Measurements from ENCODE around the gene ZNF558. TPM values are rescaled to one million over a fixed set of nuclear protein-coding genes. Genes with fewer than 3 reads are reported as not detected.

Gene ZNF558
- polyA plus RNA-seq, 1 of the 3 experiments (the other 2 are of a cell fraction) = 22.5 TPM

- H3K27me3 ChIP-seq (ENCODE audit: insufficient read depth) = peaks cover 4% of the 10 kb centered on the region; the same call in 1 of the 2 replicates
- H3K4me2 ChIP-seq = peak overlapping the region; percentile 88
- CTCF ChIA-PET = interaction anchor here (1.0 to 1.4 kb wide), 2 partner anchors 15 to 177 kb away, joined by 3 read pairs; no protein-coding TSS in a partner anchor
- peak overlapping the region; percentile 89 to 90 for H3K27ac ChIP-seq (ENCODE audit: low read depth in 2 of 2, low read length in 1 of 2)
- H3K36me3 ChIP-seq (replicated peaks in 1 of 2; ENCODE audit: control insufficient read depth in 1 of 2, insufficient read depth in 2 of 2, low read length in 1 of 2) = peaks cover 5 to 23% of the 10 kb centered on the region in 2 experiments
- peak overlapping the region; percentile 89 for H3K9ac ChIP-seq
- no peak for DNase-seq
- TF ChIP-seq JUND (IDR thresholded peaks at IDR 0.05) (no peak), MEF2A (IDR thresholded peaks at IDR 0.05; ENCODE audit: borderline replicate concordance, low read depth) (no peak), YY1 (IDR thresholded peaks at IDR 0.05; ENCODE audit: low read depth) (no peak), EP300 (IDR thresholded peaks at IDR 0.05; ENCODE audit: borderline replicate concordance in 1 of 2, low read depth in 1 of 2, low read length in 1 of 2) (no peak), RAD21 (IDR thresholded peaks at IDR 0.05; ENCODE audit: low read length) (no peak), MXI1 (IDR thresholded peaks at IDR 0.05; ENCODE audit: low read depth, low read length) (no peak), TAF1 (IDR thresholded peaks at IDR 0.05; ENCODE audit: borderline replicate concordance, low read depth, low read length) (no peak), SMC3 (IDR thresholded peaks at IDR 0.05; ENCODE audit: low read depth, low read length) (no peak), MAX (IDR thresholded peaks at IDR 0.05; ENCODE audit: low read depth) (no peak), RFX5 (IDR thresholded peaks at IDR 0.05; ENCODE audit: low read length) (no peak), FOSL2 (IDR thresholded peaks at IDR 0.05; ENCODE audit: borderline replicate concordance, low read depth) (no peak), TEAD4 (IDR thresholded peaks at IDR 0.05; ENCODE audit: borderline replicate concordance, insufficient read depth) (no peak)
- TF ChIP-seq, protein P1, sequence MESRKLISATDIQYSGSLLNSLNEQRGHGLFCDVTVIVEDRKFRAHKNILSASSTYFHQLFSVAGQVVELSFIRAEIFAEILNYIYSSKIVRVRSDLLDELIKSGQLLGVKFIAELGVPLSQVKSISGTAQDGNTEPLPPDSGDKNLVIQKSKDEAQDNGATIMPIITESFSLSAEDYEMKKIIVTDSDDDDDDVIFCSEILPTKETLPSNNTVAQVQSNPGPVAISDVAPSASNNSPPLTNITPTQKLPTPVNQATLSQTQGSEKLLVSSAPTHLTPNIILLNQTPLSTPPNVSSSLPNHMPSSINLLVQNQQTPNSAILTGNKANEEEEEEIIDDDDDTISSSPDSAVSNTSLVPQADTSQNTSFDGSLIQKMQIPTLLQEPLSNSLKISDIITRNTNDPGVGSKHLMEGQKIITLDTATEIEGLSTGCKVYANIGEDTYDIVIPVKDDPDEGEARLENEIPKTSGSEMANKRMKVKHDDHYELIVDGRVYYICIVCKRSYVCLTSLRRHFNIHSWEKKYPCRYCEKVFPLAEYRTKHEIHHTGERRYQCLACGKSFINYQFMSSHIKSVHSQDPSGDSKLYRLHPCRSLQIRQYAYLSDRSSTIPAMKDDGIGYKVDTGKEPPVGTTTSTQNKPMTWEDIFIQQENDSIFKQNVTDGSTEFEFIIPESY (IDR thresholded peaks at IDR 0.05; ENCODE audit: borderline replicate concordance, low read depth) = no peak
- POLR2A ChIA-PET = interaction anchor here (1.3 kb wide), 1 partner anchor 27 kb away, joined by 3 read pairs; no protein-coding TSS in a partner anchor
- no peaks in the 10 kb centered on the region for H4K20me1 ChIP-seq (ENCODE audit: insufficient read depth)
- H3K79me2 ChIP-seq (ENCODE audit: insufficient read depth) = no peaks in the 10 kb centered on the region
- H3K9me2 ChIP-seq = no peaks in the 10 kb centered on the region
- no peaks in the 10 kb centered on the region for H3F3A ChIP-seq (replicated peaks; ENCODE audit: insufficient read depth)
- H2AFZ ChIP-seq (ENCODE audit: low read depth) = peak overlapping the region; percentile 89; the same call in 1 of the 2 replicates
- WGBS (ENCODE audit: low lambda C conversion rate) = under 1% methylated on average over 10 of the region's 16 CpGs
- H3K4me1 ChIP-seq (ENCODE audit: control insufficient read depth in 1 of 2, insufficient read depth in 2 of 2, low read depth in 1 of 2, low read length in 1 of 2) = peaks cover 5 to 6% of the 10 kb centered on the region in 2 experiments; a peak in 2 of 4 replicates
- H3K9me3 ChIP-seq = no peaks in the 10 kb centered on the region
- H3K4me3 ChIP-seq (ENCODE audit: low read depth in 2 of 2, low read length in 1 of 2) = peak overlapping the region; percentile 79 to 92
Observed at GRCh38 chr19:8831832-8832131, 322 bp downstream of the ZNF558 start.

- H3K79me2 ChIP-seq (ENCODE audit: insufficient read depth) = no peaks in the 10 kb centered on the region
- no peaks in the 10 kb centered on the region for H4K20me1 ChIP-seq (ENCODE audit: insufficient read depth)
- peak overlapping the region; percentile 89 for H3K9ac ChIP-seq
- peak overlapping the region; percentile 88 for H3K4me2 ChIP-seq
- H3K9me2 ChIP-seq = no peaks in the 10 kb centered on the region
- WGBS (ENCODE audit: low lambda C conversion rate) = 49% methylated on average over 5 of the region's 6 CpGs
- H2AFZ ChIP-seq (ENCODE audit: low read depth) = peak overlapping the region; percentile 89; the same call in 1 of the 2 replicates
- POLR2A ChIA-PET = no interaction called here
- peaks cover 2% of the 10 kb centered on the region; the same call in 1 of the 2 replicates for H3K27me3 ChIP-seq (ENCODE audit: insufficient read depth)
- CTCF ChIA-PET = interaction anchor here (1.0 to 1.4 kb wide), 2 partner anchors 15 to 177 kb away, joined by 3 read pairs; no protein-coding TSS in a partner anchor
- TF ChIP-seq REST (IDR thresholded peaks at IDR 0.05; ENCODE audit: low read depth, low read length) = no peak
- H3K4me3 ChIP-seq (ENCODE audit: low read depth in 2 of 2, low read length in 1 of 2) = peak overlapping the region; percentile 79 to 92
- no peaks in the 10 kb centered on the region for H3K9me3 ChIP-seq
- H3K36me3 ChIP-seq (replicated peaks in 1 of 2; ENCODE audit: control insufficient read depth in 1 of 2, insufficient read depth in 2 of 2, low read length in 1 of 2) = peaks cover 5 to 26% of the 10 kb centered on the region in 2 experiments
- no peaks in the 10 kb centered on the region for H3F3A ChIP-seq (replicated peaks; ENCODE audit: insufficient read depth)
- no peak for DNase-seq
- H3K27ac ChIP-seq (ENCODE audit: low read depth in 2 of 2, low read length in 1 of 2) = peak overlapping the region; percentile 89 to 90; a peak in 3 of 4 replicates
- peaks cover 5 to 6% of the 10 kb centered on the region in 2 experiments; a peak in 2 of 4 replicates for H3K4me1 ChIP-seq (ENCODE audit: control insufficient read depth in 1 of 2, insufficient read depth in 2 of 2, low read depth in 1 of 2, low read length in 1 of 2)
Observed at GRCh38 chr19:8831373-8831772, 731 bp downstream of the ZNF558 start.
